Stimulated activated naive CD4-positive, alpha-beta T cell (primary cell): ENCODE results near the gene ATAD2B.

ENCODE experiments used
- DNase-seq, 6 experiments: peaks; one replicate each; lab custom pipeline; 2025; lab: John Stamatoyannopoulos, UW

The ATAD2B gene

DNA sequence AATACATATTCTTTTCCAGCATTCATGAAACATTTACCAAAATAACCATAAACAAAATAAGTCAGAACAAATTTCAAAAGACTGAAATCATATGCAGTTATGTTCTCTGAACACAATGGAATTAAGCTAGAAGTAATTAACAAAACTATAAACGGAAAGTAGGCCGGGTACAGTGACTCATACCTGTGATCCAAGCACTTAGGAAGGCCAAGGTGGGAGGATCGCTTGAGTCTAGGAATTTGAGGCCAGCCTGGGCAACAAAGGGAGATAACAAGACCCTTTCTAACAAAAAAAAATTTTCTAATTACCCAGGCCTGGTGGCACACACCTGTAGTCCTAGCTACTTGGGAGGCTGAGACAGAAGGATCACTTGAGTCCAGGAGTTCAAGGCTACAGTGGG is 14.9 kb downstream of the ATAD2B start:
- DNase-seq: no peak

DNA sequence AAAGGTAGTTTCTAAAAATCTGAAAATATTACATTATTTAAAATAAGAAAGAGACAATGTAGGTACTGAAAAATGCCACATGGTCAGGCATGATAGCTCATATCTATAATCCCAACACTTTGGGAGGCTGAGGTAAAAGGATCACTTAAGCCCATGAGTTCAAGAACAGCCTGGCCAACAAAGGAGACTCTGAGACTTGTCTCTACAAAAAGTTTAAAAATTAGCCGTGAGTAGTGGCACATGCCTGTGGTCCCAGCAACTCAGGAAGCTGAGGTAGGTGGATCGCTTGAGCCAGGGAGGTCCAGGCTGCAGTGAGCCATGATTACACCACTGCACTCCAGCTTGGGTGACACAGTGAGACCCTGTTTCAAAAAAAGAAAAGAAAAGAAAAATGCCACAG is 21.8 kb downstream of the ATAD2B start:
- no peak for DNase-seq

DNA sequence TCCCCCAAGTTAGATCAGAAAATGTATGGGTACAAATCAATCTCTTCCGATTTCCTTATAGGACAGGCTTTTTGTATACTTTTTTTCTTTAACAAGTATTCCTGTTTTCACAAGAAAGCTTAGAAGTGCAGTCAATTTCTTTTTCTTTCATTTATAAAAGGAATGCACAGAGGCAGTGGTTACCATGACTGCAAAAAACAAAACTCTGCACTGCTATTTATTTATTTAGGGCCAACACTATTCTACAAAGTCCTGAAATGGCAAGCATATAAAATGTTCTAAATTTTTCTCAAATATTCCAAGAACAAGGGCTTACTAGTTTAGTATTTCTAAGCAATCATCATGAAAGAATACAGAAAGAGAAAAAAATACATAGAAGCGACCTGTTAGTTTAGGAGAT is 22.2 kb downstream of the ATAD2B start:
- DNase-seq: no peak

DNA sequence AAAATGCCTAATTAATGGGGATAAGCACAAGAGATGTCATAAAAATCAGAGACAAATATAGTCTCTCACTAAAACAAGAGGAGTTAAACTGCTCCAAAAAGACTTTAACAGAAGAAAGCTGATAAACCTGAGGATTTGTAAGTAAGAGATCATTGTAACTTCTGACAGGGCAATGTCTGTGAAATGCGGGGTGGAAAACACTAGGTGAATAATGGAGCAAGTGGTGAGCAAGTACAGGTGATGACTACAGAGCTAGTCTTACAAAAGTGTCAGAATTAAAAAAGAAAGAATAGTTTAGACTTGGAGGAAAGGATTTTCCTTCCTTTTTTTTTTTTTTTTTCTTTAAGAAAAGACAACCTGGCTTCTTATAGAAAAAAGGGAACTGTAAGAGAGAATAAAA is 22.7 kb downstream of the ATAD2B start:
- DNase-seq: no peak

DNA sequence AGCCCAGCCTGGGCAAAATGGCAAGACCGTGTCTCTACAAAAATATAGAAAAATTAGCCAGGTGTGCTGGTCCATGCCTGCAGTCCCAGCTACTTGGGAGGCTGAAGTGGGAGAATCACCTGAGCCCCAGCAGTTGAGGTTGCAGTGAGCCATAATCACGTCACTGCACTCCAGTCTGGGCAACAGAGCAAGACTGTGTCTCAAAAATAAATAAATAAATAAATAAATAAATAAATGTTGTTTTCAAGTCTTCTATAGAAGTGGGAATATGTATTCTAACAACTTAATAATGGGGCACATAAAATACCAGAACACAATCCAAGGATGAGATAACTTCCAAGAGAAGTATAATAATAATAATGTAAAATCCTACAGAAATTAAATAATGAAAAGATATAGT is 23.9 kb downstream of the ATAD2B start:
- DNase-seq: no peak

DNA sequence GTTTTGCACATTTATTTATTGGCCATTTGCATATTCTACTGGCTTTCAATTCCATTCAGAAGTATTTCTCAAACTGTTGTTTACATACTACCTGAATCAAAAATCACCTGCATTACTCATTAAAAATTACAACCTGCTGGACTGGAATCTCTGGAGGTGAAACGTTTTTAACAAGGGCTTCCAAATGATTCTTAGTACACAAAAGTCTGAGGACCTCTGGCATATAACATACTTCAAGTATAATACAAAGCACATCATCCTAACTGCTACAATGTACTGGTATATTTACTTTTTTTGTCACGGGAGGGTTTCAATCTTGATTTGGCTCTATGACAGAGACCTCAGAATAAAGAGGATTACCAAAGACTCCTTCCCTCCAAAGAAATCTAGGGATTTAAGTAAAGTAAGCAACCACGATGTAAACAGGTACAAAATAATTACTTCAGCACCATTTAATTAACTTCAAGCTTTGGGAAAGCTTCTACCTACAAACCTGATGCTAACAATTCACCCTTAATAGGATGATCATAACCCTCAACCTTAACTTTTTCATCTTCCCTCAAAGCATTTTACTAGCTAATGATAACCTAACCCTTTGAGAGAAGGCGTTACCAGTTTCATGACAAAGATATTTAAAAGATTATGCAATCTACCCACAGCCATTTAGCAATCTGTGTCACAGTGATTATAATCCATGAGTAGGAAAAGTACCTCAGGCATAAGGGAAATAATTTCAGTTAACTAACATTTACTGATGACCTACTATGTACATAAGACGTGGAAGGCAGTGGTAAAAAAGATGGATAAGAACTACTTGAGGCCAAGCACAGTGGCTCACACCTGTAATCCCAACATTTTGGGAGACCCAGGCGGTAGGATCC is 24.7 kb downstream of the ATAD2B start:
- no peak for DNase-seq

DNA sequence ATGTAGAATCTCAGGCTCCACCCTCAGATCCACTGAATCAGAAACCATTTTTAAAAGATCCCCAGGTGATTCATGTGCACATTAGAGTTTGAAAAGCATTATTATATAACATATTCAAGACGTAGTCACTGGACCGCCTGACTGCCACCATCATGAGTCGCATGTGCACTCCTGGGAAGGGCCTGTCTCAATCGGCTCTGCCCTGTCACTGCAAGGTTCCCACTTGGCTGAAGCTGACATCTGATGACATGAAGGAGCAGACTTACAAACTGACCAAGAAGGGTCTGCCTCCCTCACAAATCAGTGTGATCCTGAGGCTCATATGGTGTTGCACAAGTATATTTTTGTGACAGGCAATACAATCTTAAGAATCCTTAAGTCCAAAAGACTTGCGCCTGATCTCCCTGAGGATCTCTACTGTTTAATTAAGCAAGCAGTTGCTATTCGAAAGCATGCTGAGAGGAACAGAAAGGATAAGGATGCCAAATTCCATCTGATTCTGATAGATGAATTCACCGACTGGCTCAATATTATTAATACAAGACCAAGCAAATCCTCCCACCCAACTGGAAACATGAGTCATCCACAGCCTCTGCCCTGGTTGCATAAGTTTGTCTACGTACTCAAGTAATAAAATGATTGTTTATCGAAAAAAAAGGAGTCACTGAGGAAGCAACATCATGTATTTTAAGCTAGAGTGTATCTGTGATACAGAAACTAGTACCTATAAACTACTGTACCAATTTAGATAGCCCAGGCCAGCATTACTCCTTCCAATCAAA is 26.2 kb downstream of the ATAD2B start:
- DNase-seq: no peak

DNA sequence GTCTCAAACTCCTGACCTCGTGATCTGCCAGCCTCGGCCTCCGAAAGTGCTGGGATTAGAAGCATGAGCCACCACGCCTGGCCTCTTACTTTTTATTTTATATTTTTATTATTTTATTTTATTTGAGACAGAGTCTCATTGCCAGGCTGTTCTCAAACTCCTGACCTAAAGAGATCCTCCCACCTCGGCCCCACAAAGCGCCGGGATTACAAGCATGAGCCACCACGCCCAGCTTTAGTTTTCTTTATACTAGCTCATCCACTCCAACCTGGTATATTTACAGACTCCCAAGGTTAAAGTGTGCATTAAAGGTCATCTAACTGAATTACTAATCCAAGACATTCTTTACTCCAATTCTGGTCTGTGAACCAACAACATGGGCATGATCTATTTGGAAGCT is 26.8 kb downstream of the ATAD2B start:
- DNase-seq: no peak

DNA sequence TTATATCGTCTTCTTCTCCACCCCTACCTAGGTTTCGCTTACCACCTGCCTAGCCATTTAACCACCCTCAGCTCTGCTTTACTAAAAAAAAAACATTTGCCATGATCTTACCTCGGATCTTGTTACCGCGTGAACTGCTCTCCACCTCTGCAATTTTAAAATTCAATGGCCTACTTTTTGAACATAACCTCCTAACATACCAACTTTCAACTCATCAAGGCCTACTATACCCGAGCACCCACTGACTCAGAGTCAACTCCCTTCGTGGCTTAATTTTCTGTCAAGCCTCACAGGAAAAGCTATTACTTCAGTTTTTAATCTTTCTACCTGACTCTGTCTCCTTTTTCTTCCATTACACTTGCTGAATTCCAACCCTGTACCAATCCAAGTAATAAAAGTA is 55.7 kb downstream of the ATAD2B start:
- no peak for DNase-seq

DNA sequence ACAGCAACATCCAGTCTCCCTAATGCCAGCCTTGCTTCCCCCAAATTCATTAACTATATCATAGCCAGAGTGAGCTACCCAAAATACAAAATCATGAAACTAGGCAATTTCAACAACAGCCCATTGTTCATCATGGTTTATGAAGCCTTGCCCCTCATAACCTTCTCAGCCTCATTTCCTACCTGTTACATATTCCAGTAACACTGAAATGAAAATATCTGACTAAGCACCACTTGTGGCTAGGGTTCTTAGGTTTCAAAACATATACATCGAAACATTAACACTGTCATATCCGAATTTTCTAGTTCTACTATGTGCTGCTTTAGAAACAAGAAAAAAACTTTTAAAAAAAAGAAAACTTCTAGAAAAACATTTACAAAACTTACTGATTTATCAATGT is 59.5 kb downstream of the ATAD2B start:
- no peak for DNase-seq

DNA sequence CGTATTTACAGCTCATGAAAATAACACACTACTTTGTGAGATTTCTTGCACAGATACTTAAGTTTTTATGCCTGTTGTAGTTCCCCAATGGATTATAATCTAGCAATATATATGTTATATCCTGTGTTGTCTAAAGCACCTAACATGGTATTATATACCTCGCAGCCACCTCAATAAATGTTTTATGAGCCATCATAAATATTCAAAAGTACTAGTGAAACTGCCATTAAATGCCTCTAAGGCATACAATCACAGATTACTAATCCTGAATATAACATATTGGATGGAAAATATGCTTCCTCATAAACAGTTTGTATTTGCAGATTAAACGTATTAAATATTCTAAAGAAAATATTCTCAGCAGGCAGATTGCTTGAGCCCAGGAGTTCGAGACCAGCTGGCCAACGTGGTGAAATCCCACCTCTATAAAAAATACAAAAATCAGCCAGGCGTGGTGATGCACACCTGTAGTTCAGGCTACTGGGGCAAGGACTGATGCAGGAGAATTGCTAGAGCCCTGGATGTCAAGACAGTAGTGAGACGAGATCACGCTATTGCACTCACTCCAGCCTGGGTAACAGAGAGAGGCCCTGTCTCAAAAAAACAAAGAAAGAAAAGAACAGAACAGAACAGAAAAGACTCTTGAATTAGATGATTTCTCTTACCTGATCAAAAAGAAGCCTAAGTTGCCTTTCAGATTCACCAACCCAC is 64.1 kb downstream of the ATAD2B start:
- DNase-seq: no peak

DNA sequence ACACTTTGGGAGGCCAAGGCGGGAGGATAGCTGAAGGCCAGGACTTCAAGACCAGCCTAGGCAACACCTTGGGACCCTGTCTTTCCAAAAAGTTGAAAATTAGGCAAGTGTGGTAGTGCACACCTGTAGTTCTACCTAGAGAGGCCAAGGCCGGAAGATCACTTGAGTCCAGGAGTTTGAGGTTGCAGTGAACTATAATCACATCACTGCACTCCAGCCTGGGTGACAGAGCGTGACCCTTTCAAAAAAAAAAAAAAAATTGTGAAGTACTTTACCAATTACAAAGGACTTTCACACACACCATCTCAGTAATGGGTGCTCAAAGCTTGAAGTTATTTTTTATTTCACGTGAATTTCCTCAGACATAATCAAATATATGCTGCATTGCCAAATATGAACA is 65.0 kb downstream of the ATAD2B start:
- DNase-seq: no peak

DNA sequence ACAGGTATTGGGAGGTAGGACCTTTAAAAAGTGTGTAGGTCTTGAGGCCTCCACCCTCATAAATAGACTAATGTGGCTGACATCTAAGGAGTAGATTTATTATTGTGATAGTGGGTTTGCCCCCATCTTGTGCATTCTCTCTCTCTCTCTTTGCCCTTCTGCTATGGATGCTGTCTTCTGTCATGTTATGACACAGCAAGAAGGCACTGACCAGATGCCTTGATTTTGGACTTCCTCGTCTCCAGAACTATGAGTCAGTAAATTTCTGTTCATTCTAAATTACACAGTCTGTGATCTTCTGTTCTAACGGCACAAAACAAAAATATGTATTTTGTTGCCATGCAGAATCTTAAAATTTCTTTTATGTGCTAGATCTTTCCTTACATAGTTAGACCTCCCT is 66.9 kb downstream of the ATAD2B start:
- DNase-seq: no peak

DNA sequence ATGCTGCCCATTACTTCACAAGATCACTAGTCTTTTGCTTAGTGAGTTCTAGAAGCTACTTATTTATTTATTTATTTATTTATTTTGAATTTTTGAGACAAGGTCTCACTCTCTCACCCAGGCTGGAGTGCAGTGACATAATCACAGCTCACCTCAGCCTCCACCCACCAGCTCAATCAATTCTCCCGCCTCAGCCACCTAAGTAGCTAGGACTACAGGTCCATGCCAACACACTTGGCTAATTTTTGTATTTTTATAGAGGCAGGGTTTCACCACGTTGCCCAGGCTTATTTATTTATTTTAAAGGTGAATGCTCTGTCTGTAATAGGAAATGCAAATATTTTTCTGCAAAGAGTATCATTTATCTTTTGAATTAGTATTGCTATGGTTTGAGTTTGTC is 67.7 kb downstream of the ATAD2B start:
- no peak for DNase-seq

DNA sequence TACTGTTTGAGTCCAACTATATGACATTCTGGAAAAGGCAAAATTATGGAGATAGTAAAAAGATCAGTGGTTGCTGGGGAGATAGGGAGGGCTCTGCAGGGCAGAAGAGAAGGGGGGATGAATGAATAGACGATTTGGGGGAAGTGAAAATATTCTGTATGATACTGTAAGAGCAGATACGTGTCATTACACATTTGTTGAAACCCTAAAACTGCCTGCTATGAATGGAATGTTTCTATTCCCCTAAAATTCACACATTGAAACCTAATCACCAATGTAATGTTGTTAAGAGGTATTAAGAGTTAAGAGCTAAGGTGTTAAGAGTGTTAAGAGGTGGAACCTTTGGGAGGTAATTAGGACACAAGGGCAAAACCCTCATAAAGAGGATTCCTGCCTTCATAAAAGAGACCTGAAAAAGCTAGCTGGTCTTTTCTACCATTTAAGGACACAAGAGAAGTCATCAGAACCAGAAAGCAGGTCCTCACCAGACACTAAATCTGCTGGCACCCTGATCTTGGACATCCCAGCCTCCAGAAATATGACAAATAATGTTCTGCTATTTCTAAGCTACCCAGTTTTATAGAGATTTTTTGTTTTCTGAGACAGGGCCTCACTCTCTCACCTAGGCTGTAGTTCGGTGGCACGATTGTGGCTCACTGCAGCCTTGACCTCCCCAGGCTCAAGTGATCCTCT is 76.2 kb downstream of the ATAD2B start:
- no peak for DNase-seq

DNA sequence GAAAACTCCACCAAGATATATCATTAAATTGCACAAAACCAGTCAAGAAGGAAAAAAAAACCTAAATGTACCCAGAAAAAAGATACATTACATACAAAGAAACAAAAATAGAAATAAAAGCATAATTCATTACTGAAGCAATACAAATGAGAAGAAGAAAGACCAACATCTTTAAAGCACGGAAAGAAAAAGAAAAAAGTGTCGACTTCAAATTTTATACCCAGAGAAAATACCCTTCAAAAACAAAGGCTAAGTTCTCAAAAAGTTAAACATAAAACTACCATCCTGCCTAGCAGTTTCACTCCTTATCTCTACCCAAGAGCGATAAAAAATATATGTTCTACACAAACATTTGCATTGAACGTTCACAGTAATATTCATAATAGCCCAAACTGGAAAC is 82.0 kb downstream of the ATAD2B start:
- DNase-seq: no peak

DNA sequence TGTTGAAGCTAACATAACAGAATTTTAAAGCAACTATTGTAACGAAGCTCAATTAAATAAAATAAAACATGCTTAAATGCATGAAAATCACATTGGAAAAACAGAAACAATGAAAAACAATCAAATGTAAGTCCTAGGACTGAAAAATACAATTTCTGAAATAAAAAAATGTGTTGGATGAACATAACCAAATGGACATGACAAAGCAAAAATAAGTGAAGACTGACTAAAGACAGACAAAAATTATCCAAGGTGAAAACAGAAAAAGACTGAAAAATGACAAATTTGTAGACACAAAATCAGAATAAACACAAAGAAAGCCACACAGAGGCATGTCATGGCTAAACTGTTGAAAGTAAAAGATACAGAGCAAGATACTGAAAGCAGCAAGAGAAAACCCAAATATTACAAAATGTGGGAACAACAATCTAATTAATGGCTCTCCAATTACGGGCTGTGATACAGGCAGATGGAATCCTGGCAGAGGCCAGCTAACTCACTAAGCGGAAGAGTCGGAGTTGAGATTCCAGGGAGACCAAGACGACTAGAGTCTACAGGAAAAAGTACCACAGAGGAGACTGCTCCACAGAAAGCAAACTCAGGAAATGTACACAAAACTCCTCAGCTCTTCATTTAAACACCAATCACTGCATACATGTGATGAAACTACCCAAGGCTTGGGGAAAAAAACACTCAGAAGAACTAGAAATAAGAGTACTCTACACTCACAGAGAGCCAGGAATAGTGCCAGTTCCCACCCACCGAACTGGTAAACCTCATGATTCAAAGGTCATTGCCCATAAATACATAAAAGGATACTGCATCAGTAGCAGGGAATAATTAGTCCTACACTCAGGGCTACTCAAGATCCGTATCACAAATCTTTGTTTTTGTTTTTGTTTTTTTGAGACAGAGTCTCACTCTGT is 83.6 kb downstream of the ATAD2B start:
- no peak for DNase-seq

DNA sequence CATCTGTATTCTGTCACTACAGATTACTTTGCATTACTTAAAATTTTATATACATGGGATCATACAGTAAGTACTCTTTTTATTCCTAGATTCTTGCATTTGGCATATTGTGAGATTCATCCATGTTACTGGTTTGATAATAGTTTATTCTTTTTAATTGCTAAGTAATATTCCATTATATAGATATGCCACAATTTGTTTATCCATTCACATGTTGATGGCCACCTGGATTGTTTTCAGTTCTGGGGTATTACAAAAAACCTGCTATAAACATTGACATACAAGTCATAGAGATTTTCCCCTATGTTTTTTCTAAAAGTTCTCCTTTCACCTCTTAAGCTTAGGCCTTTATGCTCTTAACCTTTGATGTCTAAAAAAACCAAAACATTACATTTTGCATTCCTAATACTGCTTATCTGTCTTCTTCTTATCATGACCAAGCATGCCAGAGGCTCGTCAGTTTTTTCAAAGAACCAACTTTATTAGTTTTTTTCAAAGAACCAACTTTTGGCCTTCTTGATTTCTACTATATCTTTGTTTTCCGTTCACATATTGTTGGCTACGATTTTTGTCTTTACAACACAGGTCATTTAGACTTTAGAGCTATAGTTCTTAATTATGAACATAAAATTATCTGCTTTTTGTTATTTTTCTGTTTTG is 86.9 kb downstream of the ATAD2B start:
- DNase-seq: no peak

DNA sequence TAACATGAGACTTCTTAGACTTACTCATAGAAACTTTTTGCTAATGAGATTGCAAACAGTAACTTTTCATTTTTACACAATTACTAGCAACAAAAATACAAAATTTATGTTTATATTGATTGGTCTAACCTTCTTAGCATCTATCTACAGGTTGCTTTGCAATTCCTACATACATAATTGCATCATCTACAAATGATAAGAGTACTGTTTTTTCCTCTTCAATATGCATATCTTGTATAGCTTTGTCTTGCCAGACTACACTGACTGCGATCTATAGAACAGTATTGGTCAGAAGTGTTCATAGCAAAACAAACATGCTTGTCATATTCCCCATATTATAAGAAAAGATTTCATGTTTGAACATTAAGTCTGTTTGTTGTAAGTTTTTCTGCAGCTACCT is 87.9 kb downstream of the ATAD2B start:
- no peak for DNase-seq

DNA sequence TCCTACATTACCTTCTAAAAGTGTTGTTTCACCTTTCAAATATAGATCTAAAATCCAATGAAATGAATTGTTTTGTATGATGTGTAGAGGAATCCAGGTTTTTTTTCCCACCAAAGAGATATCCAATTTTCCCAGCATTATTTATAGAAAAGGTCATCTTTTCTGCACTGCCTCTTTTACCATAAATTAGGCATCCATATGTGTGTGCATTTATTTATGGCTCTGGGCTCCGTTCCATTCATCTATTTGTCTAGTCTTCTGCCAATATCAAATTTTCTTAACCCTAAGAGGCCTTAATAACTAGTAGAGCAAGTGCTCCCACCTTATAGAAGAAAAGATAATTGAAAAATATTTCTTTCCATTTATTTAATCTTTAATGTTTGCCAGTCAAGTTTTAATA is 88.3 kb downstream of the ATAD2B start:
- no peak for DNase-seq

DNA sequence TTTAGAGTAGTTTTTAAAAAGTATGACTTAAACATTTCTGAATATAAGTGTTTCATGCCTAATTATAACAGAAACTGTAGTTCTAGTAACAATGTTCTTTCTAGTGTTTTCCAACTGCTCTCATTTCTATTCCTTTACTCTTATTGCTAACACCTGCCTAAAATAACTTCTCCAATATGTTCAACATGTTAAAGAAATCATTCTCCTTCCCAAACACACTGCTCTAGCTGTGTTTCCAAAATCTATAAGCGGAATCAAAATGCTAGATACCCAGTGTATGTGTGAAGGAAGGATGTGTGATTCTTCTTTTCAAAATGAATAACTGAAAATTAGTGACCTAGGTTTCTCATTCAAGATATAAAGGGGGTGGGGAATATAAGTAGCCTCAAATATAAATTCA is 89.1 kb downstream of the ATAD2B start:
- no peak for DNase-seq
